ENCODE results near the gene MTUS2.

The MTUS2 gene

GRCh38 chr13:29266756-29267733, 446.9 kb downstream of the MTUS2 start:
- DNase-seq: no peak

DNA sequence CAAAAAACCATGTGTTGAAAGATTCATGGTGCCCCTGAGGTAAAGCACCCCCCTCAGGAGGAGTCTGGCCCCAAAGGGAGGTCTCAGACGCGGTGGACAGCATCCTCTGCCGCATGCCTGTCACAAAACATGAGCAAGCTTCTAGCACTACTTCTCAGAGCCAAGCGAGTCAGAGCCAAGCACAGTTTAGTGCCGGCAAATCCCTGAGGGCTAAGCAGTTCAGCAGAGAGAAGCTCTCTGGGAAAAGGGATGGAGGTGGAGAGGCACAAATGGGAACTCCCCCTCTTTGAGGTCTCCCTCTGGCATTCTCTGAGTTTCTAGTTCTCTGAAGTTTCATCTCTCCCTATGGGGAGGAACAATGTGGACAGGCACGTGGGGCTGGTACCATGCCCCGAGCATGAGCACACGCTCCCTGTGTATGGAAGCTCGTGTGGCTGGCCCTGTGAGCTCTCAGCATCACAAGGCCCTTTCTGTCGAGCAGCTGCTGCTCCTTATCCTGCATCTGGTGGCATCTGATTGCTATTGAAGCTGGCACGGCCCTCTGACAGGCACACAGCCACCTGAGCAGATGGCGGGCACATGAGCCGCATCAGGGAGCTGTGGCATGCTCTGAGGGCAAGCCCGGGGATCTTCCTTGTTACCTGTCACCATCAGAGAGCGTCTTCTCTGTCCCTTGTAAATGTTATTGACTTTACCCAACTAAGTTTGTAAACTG, 450.3 kb downstream of the MTUS2 start:
- no peak for DNase-seq

DNA sequence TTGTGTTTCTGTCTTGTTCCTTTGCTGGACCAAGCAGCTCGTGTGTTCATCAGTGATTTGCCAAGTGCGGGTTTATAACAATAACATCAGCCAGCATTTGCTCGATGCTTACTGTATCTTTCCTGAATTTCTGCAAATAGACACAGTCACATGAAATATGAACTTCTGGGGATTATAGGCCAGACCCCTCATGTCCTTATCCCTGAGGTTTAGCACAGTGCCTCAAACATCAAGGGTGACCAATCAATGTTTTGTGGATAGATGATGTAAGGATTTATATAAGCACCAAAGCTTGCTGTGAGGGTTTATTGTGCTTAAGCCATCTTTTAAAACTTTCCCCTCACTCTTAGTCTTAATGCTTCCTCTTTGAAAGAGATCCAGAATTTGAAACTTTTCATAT, 451.5 kb downstream of the MTUS2 start:
- DNase-seq: no peak

- DNase-seq: no peak
Measured at GRCh38 chr13:29279356-29280254, 459.5 kb downstream of the MTUS2 start.

- DNase-seq: no peak
Measured at GRCh38 chr13:29281932-29282495, 461.9 kb downstream of the MTUS2 start.

GRCh38 chr13:29284726-29285125, 464.6 kb downstream of the MTUS2 start:
- no peak for DNase-seq

DNA sequence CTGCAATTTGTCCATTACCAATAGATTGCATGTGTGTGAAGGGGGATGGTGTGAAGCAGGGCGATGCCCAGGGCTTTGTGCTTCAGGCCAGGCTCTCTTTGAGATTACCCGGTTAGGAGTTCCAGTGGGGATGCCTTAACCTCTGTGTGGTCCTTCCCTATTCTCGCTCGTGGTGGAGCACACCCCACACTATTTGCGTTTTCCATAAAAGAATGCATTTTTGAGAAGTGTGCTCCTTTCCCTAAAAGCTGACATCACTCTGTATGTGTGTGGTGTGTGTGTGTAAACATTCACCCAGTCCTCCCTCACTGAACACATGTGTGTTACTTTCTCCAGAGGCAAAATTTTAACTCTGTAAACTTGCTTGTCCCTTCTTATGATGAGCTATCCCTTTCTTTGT, 467.1 kb downstream of the MTUS2 start:
- no peak for DNase-seq

GRCh38 chr13:29292045-29292444, 471.9 kb downstream of the MTUS2 start:
- DNase-seq: no peak

- DNase-seq: peak; percentile 8
Measured at GRCh38 chr13:29294821-29295220, 474.7 kb downstream of the MTUS2 start.

GRCh38 chr13:29301027-29301426, 480.9 kb downstream of the MTUS2 start:
- DNase-seq: no peak

DNA sequence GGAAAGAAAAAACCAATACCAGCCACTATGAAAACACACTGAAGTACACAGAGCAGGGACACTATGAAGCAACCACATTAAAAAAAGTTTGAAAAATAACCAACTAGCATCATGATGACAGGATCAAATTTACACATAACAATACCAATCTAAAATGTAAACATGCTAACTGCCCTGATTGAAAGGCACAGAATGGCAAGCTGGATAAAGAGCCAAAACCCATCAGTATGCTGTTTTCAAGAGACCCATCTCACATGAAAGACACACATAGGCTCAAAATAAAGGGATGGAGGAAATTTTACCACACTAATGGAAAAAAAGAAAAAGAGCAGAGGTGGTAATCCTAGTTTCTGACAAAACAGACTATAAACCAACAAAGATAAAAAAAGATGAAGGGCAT, 484.0 kb downstream of the MTUS2 start:
- no peak for DNase-seq

DNA sequence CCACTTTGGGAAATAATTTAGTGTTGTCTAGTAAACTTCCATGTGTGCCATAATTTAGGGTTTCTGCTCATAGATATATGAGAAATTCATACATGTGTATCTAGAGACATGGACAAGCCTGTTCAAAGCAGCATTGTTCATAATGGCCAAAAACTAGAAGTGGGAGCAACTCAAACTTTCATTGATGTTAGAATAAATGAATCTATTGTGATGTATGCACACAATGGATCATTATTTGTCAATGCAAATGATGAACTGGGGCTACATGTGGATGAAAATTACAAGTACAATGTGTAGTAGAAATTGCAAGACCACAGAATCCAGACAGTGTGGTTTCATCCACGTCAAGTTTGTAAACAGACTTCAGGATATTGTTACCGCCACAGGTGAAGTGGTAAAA, 490.7 kb downstream of the MTUS2 start:
- no peak for DNase-seq

- DNase-seq: no peak
Measured at GRCh38 chr13:29315847-29316246, 495.7 kb downstream of the MTUS2 start.

GRCh38 chr13:29317828-29318227, 497.7 kb downstream of the MTUS2 start:
- no peak for DNase-seq

GRCh38 chr13:29318741-29319140, 498.6 kb downstream of the MTUS2 start:
- DNase-seq: no peak

DNA sequence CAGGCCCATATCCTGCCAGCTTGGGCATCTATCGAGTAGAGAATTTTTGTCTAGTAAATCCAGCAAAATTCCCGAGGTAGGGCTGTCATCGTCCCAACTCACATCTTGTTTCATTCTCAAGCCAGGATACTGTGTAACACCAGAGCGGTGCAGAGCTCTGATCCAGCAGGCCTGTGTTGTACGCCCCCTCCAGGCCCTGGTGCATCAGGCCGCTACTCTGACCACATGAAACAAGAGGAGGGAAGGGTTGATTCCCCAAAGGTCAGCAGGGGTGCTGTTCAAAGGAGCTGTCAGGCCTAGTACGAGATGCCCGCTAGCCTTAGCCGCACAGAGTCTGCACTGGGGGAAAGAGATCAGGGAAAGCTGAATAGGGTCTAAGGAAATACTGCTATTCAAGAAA, 499.3 kb downstream of the MTUS2 start:
- DNase-seq: no peak

DNA sequence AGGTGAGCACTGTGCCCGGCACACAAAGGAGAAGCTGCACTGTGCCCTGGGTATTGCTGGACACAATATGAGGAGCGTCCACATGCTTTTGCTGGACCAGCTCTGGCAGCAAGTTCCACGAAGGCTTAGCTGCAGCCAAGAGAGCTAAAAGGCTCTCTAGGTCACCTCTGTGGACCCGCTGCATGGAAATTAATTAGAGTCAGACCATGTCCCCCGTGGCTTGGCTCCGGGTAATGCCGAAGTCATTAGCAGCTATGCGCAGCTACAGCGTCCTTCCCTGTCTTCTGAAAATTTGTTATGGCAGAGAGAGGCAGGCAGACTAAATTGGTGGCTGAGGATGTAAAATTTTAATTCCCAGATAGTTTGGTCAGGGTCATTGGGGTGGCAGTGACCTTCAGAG, 503.8 kb downstream of the MTUS2 start:
- DNase-seq: no peak

GRCh38 chr13:29324601-29325000, 504.5 kb downstream of the MTUS2 start:
- DNase-seq: no peak

DNA sequence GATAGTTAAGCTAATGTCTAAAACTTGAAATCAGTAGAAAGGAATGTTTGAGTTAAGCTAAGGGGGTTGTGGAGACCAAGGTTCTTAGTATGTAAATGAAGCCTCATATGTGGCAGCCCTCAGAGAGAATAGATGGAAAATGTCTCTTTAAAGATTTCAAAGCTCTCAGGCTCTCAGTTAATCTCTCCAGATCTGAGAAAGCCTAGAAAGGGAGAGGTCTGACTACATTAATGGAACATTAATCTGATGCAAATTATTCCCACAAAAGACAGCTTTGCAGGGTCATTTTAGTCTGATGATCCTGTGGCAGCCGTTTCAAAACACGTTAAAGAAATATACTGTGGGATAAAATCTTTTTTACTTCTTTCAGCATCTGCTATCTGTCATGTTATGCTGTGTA, 508.4 kb downstream of the MTUS2 start:
- no peak for DNase-seq

- DNase-seq: no peak
Measured at GRCh38 chr13:29336356-29336755, 516.2 kb downstream of the MTUS2 start.

GRCh38 chr13:29339386-29340272, 519.5 kb downstream of the MTUS2 start:
- no peak for DNase-seq
